Measurements from ENCODE around the gene RBM12. TPM values are rescaled to one million over a fixed set of nuclear protein-coding genes. Genes with fewer than 3 reads are reported as not detected.

The RBM12 gene
- polyA plus RNA-seq, 3 donors, result 98.4 to 102 (median 99.7) TPM

- DNase-seq (ENCODE audit: low read depth in 3 of 3, low spot score in 2 of 3), result no peak
Measured at GRCh38 chr20:35621560-35621946, 43.1 kb downstream of the RBM12 start.

- DNase-seq (ENCODE audit: low read depth in 3 of 3, low spot score in 2 of 3), result no peak
Measured at GRCh38 chr20:35620818-35621559, 43.7 kb downstream of the RBM12 start.

GRCh38 chr20:35619196-35620095, 45.3 kb downstream of the RBM12 start:
- peak in 1 of 3 donors; percentile 77 for DNase-seq (ENCODE audit: low read depth in 3 of 3, low spot score in 2 of 3)

GRCh38 chr20:35618263-35619131, 46.2 kb downstream of the RBM12 start:
- DNase-seq (ENCODE audit: low read depth in 3 of 3, low spot score in 2 of 3), result no peak

- DNase-seq (ENCODE audit: low read depth in 3 of 3, low spot score in 2 of 3), result no peak
Measured at GRCh38 chr20:35617397-35618262, 47.1 kb downstream of the RBM12 start.

GRCh38 chr20:35616465-35617396, 48.0 kb downstream of the RBM12 start:
- DNase-seq (ENCODE audit: low read depth in 3 of 3, low spot score in 2 of 3), result peak in 2 of 3 donors; percentile 58 to 90

GRCh38 chr20:35615667-35616464, 48.8 kb downstream of the RBM12 start, which contains the start of gene SPAG4:
TSS of gene SPAG4 (plus strand) at chr20:35615829. CDS start at chr20:35616004, 175 bp downstream.
- DNase-seq (ENCODE audit: low read depth in 3 of 3, low spot score in 2 of 3), result peak in 2 of 3 donors; percentile 90 to 92

GRCh38 chr20:35611482-35611881, 53.2 kb downstream of the RBM12 start:
- no peak for DNase-seq (ENCODE audit: low read depth in 3 of 3, low spot score in 2 of 3)

GRCh38 chr20:35610833-35611427, 53.8 kb downstream of the RBM12 start:
- DNase-seq (ENCODE audit: low read depth in 3 of 3, low spot score in 2 of 3), result no peak

- no peak for DNase-seq (ENCODE audit: low read depth in 3 of 3, low spot score in 2 of 3)
Measured at GRCh38 chr20:35607003-35607735, 57.5 kb downstream of the RBM12 start.

GRCh38 chr20:35606127-35606526, 58.6 kb downstream of the RBM12 start:
- no peak for DNase-seq (ENCODE audit: low read depth in 3 of 3, low spot score in 2 of 3)

- no peak for DNase-seq (ENCODE audit: low read depth in 3 of 3, low spot score in 2 of 3)
Measured at GRCh38 chr20:35604449-35604747, 60.3 kb downstream of the RBM12 start.

- DNase-seq (ENCODE audit: low read depth in 3 of 3, low spot score in 2 of 3), result no peak
Measured at GRCh38 chr20:35603695-35604448, 60.8 kb downstream of the RBM12 start.

- DNase-seq (ENCODE audit: low read depth in 3 of 3, low spot score in 2 of 3), result no peak
Measured at GRCh38 chr20:35602851-35603495, 61.7 kb downstream of the RBM12 start.

GRCh38 chr20:35601990-35602389, 62.7 kb downstream of the RBM12 start:
- DNase-seq (ENCODE audit: low read depth in 3 of 3, low spot score in 2 of 3), result no peak

Measured in right renal cortex interstitium (tissue), 3 donors.